ENCODE results near the gene RYR1. TPM values are rescaled to one million over a fixed set of nuclear protein-coding genes. Genes with fewer than 3 reads are reported as not detected.

RYR1 gene
- total and polyA plus RNA-seq, 2 of the 8 experiments (the other 6 are each of a cell fraction or from before 2014, with no cell fraction given) = 5.8 to 11.8 TPM

GRCh38 chr19:38391911-38392464 lies 41.5 kb upstream of the RYR1 start (continued):
- TF ChIP-seq POLR2AphosphoS5 (IDR thresholded peaks at IDR 0.05; ENCODE audit: low read depth, low read length) (no peak), FOSL1 (IDR thresholded peaks at IDR 0.05; ENCODE audit: insufficient read depth, low read depth, low read length) (no peak), ZNF274 (IDR thresholded peaks at IDR 0.05; ENCODE audit: borderline replicate concordance, extremely low read depth, low read length) (no peak)
